Measurements from ENCODE around the gene ABCA8.

GRCh38 chr17:68955181-68955841 lies at the start of gene ABCA8:
- no peak for TF ChIP-seq CTCF (IDR thresholded peaks at IDR 0.05; ENCODE audit: insufficient read depth, low read length, poor library complexity, severe bottlenecking)
- no peak for TF ChIP-seq EZH2phosphoT487 (conservative IDR thresholded peaks at IDR 0.05; ENCODE audit: low read length)

All from SU-DHL-6 (cell line).